Lower leg skin (tissue), 4 donors: ENCODE results near the gene MROH2B. TPM values are rescaled to one million over a fixed set of nuclear protein-coding genes. Genes with fewer than 3 reads are reported as not detected.

Experiments used
- DNase-seq, 2 donors: peaks; one replicate each; pipeline ENCODE4 v3.0.0-alpha.2; 2019; ENCODE audit warnings: low spot score in 2 of 2
- H3K4me3 ChIP-seq: fragments of 200-600 bp; sonication (generic); 2 replicates; pipeline ENCODE4 v1.5.1; 2017; ENCODE audit warnings: mild to moderate bottlenecking, low read depth; ENCODE audit not compliant: poor library complexity, severe bottlenecking
- POLR2A ChIP-seq, 2 donors: fragments of 450-650 bp; IDR thresholded peaks; one replicate each; pipeline ENCODE4 v1.6.1; 2016 to 2017; ENCODE audit warnings: antibody characterized with exemption in 2 of 2, mild to moderate bottlenecking in 1 of 2, moderate library complexity in 1 of 2
- WGBS, 2 donors: methylation state at CpG; one replicate each; pipeline ENCODE4 v1.1.5; 2018; 5-methylcytosine and 5-hydroxymethylcytosine counted together
- intact Hi-C: fragments of 100-400 bp; cut with DNase I; formaldehyde crosslinking; loops from one replicate; pipeline ENCODE4 v1.15.0; 2023; ENCODE audit warnings: low total_unique reads
- total RNA-seq, 4 donors: library from RNA; depleted of rRNA; stranded (reverse); fragments of >200 nt; gene quantifications; one replicate each; pipeline ENCODE4 v1.1.0, GENCODE V29; 2016
- TF ChIP-seq, protein P1 (sequence below), 3 donors: fragments of 450-650 bp; IDR thresholded peaks; one replicate each; pipeline ENCODE4 v1.5.1; 2016; ENCODE audit warnings: antibody characterized with exemption in 3 of 3, mild to moderate bottlenecking in 3 of 3, moderate library complexity in 2 of 3

Gene MROH2B
- total RNA-seq, 4 donors from 2014 or later = not detected

DNA sequence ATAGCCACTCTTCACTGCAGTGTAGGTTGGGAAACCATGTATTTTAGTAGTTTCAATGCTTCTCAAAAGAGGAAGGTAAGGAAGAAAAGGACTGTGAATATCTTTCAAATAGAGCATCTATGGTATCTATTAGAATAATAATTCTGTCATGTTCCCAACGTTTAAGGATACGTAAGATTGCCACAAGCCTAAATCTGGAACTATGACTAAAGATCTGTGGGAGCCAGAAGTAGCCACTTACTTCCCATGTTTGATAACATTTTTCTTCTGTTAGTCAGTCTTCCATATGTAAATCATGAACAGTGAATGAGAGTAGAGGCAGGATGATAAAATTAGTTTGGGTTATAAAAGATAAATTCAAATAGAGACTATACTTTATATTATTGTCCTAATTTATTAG is 16.3 kb upstream of the MROH2B start:
- no peak for TF ChIP-seq POLR2A (IDR thresholded peaks at IDR 0.05)
- no peak for DNase-seq
- intact Hi-C loops = no loop called here
- H3K4me3 ChIP-seq = no peak overlapping the region
- WGBS, 2 donors = 68 to 81% methylated on average over 2 of the region's 2 CpGs

DNA sequence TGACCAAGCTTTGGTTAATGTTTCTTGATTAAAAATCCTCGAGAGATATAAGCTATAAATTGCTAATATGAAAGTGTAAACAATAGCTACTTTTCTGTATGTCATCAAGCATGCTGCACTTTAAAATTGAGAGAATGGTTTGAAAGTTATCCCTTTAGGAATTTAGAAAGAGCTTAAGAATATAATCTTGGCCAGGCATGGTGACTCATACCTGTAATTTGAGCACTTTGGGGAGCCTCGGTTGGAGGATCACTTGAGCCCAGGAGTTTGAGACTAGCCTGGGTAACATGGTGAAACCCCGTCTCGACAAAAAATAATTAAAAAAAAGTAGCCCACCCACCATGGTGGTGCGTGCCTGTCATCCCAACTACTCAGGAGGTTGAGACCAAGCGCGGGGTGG is 12.2 kb upstream of the MROH2B start:
- intact Hi-C loops = no loop called here
- WGBS, 2 donors = 69 to 83% methylated on average over 7 of the region's 7 CpGs
- no peak overlapping the region for H3K4me3 ChIP-seq
- TF ChIP-seq, protein P1, sequence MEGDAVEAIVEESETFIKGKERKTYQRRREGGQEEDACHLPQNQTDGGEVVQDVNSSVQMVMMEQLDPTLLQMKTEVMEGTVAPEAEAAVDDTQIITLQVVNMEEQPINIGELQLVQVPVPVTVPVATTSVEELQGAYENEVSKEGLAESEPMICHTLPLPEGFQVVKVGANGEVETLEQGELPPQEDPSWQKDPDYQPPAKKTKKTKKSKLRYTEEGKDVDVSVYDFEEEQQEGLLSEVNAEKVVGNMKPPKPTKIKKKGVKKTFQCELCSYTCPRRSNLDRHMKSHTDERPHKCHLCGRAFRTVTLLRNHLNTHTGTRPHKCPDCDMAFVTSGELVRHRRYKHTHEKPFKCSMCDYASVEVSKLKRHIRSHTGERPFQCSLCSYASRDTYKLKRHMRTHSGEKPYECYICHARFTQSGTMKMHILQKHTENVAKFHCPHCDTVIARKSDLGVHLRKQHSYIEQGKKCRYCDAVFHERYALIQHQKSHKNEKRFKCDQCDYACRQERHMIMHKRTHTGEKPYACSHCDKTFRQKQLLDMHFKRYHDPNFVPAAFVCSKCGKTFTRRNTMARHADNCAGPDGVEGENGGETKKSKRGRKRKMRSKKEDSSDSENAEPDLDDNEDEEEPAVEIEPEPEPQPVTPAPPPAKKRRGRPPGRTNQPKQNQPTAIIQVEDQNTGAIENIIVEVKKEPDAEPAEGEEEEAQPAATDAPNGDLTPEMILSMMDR (IDR thresholded peaks at IDR 0.05) = no peak
- no peak for TF ChIP-seq POLR2A (IDR thresholded peaks at IDR 0.05)
- no peak for DNase-seq

DNA sequence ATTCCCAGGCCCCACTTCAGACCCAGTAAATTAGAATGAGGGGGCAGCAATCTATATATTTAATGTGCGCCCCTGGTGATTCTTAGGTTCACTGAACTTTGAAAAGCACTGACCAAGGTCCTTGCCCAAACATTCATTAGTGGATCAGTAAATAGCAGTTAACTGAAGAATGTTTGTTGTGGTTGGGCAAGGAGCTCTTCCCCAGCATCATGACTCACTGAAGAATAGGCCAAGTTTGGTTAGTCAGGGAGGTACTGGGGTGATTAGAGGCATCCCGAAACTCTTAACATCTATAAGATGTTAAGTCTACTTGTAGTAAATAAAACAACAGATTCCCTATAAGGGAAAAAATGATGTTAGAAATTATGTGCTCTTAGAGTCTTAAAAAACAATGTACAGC is 833 bp upstream of the MROH2B start:
- WGBS, 2 donors = 92 to 95% methylated on average over 2 of the region's 2 CpGs
- no peak for TF ChIP-seq POLR2A (IDR thresholded peaks at IDR 0.05)
- TF ChIP-seq, protein P1 (IDR thresholded peaks at IDR 0.05) = no peak
- no peak for DNase-seq
- H3K4me3 ChIP-seq = no peak overlapping the region
- intact Hi-C loops = no loop called here

DNA sequence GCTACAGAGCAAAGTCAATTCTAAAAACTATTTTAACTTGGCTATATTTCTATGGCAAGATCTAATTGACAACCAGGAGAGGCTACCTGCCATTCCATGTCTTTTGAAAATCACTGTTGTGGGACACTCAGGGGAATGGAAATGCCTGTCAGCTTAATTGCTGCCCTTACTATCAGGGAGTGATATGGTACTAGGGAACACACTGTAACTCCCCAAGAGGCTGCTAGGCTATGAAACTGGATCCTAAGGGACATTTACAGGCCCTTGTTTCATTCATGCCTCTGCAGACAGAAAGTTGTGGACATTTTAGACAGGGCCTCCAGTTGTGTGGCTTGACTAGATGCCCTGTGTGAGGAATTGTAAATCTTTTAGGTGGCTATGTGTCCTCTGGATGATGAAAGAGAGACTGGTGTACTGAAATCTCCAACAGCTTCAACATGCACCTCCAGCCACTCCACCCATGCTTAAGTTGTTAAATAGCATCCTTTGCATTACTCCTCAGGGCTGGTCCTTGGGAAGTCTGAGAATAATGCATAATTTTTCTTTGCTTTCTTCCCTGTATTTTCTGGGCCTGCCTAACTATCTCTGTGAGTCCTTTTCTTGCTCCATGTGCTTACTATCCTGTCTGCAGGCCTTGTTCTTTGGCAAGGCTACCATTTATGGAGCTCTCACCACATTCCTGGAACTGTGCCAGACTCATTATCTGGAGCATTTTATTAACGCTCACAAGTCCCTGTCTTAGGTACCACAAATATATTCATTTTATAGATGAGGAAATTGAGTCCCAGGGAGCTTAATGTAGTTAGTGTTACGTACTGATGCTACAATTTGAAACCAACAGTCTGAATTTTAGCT is 3.2 kb downstream of the MROH2B start:
- H3K4me3 ChIP-seq = no peak overlapping the region
- WGBS, 2 donors = 56 to 61% methylated on average over 2 of the region's 2 CpGs
- TF ChIP-seq, protein P1 (IDR thresholded peaks at IDR 0.05) = no peak
- no peak for TF ChIP-seq POLR2A (IDR thresholded peaks at IDR 0.05)
- DNase-seq = no peak
- intact Hi-C loops = no loop called here

DNA sequence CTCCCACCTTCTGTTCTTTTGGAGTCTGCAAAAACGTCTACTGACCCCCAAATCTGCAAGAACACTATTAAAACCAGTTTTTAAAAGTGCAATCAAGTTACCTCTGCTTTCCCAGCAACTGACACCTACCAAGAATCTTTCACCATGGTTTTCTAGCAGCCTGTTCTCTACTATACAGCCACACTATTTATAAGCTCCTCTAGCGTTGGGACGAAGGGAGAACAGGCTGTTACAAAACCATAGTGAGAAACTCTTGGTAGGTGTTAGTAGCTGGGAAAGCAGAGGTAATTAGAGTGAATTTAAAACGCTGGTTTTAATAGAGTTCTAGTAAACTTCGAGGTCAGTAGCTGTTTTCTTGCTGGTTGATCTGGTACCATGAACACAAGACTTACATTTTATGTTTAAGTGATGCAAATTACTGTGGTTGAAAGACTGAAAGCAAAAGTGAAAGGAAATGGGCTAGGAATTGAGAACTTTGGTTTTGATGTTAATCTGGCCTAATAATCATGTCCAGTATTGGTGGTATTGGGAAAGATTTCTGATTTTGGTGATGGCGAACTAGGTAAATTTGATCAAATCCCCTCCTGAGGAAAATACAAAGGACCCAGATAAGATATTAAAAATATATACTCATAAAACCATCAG is 5.3 kb downstream of the MROH2B start:
- WGBS, 2 donors = 58% methylated on average over 6 of the region's 6 CpGs
- no peak for DNase-seq
- TF ChIP-seq, protein P1 (IDR thresholded peaks at IDR 0.05) = no peak
- no peak for TF ChIP-seq POLR2A (IDR thresholded peaks at IDR 0.05)
- intact Hi-C loops = no loop called here
- H3K4me3 ChIP-seq = no peak overlapping the region

DNA sequence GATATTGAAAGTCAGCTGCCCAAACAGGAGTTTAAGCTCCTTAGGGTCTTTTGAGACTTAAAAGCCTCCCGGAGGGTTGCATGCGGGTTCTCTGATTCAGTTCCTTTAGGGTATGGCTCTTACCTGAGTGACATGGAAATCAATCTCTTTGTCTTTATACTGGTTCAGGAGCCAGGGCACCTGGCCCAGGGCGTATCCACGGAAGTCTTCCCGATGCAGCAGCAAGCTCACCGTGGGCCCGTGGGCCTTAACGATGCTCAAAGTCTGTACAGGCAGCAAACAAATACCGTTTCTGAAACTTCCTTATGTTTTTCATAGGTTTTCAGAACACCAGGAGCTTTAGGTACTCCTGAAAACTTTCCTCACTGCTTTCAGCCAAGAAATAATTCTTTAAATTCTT is 13.2 kb downstream of the MROH2B start:
- DNase-seq = no peak
- WGBS, 2 donors = 89 to 95% methylated on average over 9 of the region's 9 CpGs
- intact Hi-C loops = no loop called here
- H3K4me3 ChIP-seq = no peak overlapping the region
- TF ChIP-seq, protein P1 (IDR thresholded peaks at IDR 0.05) = no peak
- no peak for TF ChIP-seq POLR2A (IDR thresholded peaks at IDR 0.05)
